PC-3 (cell line): ENCODE measurements around the gene TNKS1BP1. TPM values are rescaled to one million over a fixed set of nuclear protein-coding genes. Genes with fewer than 3 reads are reported as not detected.

Experiments
- ATAC-seq: fragments of 200-7000 bp; cut with Tn5 transposase; 2 replicates; pipeline ENCODE4 v1.9.1; 2020; ENCODE audit warnings: mild to moderate bottlenecking, moderate library complexity
- BruUV-seq: library from RNA; stranded (reverse); fragments of 400-500 nt; replicated peaks from 2 replicates; lab custom pipeline; 2021; lab: Mats Ljungman, UMichigan
- CTCF ChIA-PET: fragments of 300-600 bp; sonication (Branson Sonifier 250); formaldehyde crosslinking; loops from one replicate; lab custom pipeline; 2022; ENCODE audit warnings: antibody characterized with exemption; lab: Charles Lee
- POLR2A ChIA-PET: fragments of 300-600 bp; sonication (Branson Sonifier 250); formaldehyde crosslinking; loops from one replicate; lab custom pipeline; 2022; ENCODE audit warnings: antibody characterized with exemption; ENCODE audit not compliant: unreplicated experiment; lab: Charles Lee
- DNase-seq: peaks from one replicate; pipeline ENCODE4 v3.0.0-alpha.2; 2015
- H2AFZ ChIP-seq: fragments of 300-600 bp; sonication (generic); 2 replicates; pipeline ENCODE4 v1.6.0; 2016; ENCODE audit warnings: antibody characterized with exemption, low read length
- H3F3A ChIP-seq: fragments of 300-600 bp; sonication (generic); one replicate; pipeline ENCODE4 v1.6.0; 2017; ENCODE audit warnings: antibody characterized with exemption, low read length, control low read depth, mild to moderate bottlenecking; ENCODE audit not compliant: unreplicated experiment
- H3K27ac ChIP-seq: fragments of 300-600 bp; sonication (generic); 2 replicates; pipeline ENCODE4 v1.5.1; 2016; ENCODE audit warnings: mild to moderate bottlenecking, low read length
- H3K27me3 ChIP-seq: fragments of 300-600 bp; sonication (generic); 2 replicates; pipeline ENCODE4 v1.6.1; 2016; ENCODE audit warnings: low read length, mixed read lengths
- H3K36me3 ChIP-seq: fragments of 300-600 bp; sonication (generic); 2 replicates; pipeline ENCODE4 v1.6.1; 2016; ENCODE audit warnings: low read depth, mixed run types, low read length, mixed read lengths
- H3K4me1 ChIP-seq: fragments of 300-600 bp; sonication (generic); 2 replicates; pipeline ENCODE4 v1.5.1; 2016; ENCODE audit warnings: low read length; ENCODE audit not compliant: insufficient read depth
- H3K4me2 ChIP-seq: fragments of 300-600 bp; sonication (generic); 2 replicates; pipeline ENCODE4 v1.6.0; 2016; ENCODE audit warnings: low read length
- H3K4me3 ChIP-seq: fragments of 300-600 bp; sonication (generic); 2 replicates; pipeline ENCODE4 v1.5.1; 2016; ENCODE audit warnings: mild to moderate bottlenecking, low read length, mixed read lengths
- H3K79me2 ChIP-seq: fragments of 300-600 bp; sonication (generic); 2 replicates; pipeline ENCODE4 v1.6.1; 2017; ENCODE audit warnings: low read length, mixed read lengths
- H3K9ac ChIP-seq: fragments of 300-600 bp; sonication (generic); 2 replicates; pipeline ENCODE4 v1.6.0; 2016; ENCODE audit warnings: mild to moderate bottlenecking, low read length
- H3K9me2 ChIP-seq: fragments of 300-600 bp; sonication (generic); replicated peaks from 2 replicates; pipeline ENCODE4 v1.6.1; 2016; ENCODE audit warnings: mixed run types, low read length, mixed read lengths
- H3K9me3 ChIP-seq: fragments of 300-600 bp; sonication (generic); 2 replicates; pipeline ENCODE4 v1.6.1; 2016; ENCODE audit warnings: low read length, mixed read lengths
- H4K20me1 ChIP-seq: fragments of 300-600 bp; sonication (generic); 2 replicates; pipeline ENCODE4 v1.6.1; 2016; ENCODE audit warnings: low read length, mixed read lengths
- CTCF ChIP-seq: fragments of 300-600 bp; sonication (generic); conservative IDR thresholded peaks from 2 replicates; pipeline ENCODE4 v1.5.1; 2017; ENCODE audit warnings: antibody characterized with exemption, low read depth, mild to moderate bottlenecking, low read length
- EZH2 ChIP-seq: fragments of 300-600 bp; sonication (generic); IDR thresholded peaks from one replicate; pipeline ENCODE4 v1.6.1; 2017; ENCODE audit warnings: antibody characterized with exemption, mild to moderate bottlenecking, low read length; ENCODE audit not compliant: unreplicated experiment
- EZH2phosphoT487 ChIP-seq: fragments of 300-600 bp; sonication (generic); IDR thresholded peaks from 2 replicates; pipeline ENCODE4 v1.6.1; 2018; ENCODE audit warnings: mild to moderate bottlenecking, antibody characterized with exemption, low read length, borderline replicate concordance
- intact Hi-C: fragments of 100-400 bp; cut with micrococcal nuclease; formaldehyde crosslinking; loops from 2 replicates; pipeline ENCODE4 v1.9.0; 2023
- total RNA-seq: library from RNA; depleted of rRNA; stranded (reverse); fragments of >200 nt; gene quantifications from 2 replicates; pipeline ENCODE4 v1.2.3, GENCODE V29; 2014

The TNKS1BP1 gene
- total RNA-seq, 1 experiment from 2014 or later = 89.6 TPM

GRCh38 chr11:57276971-57277675, 47.6 kb downstream of the TNKS1BP1 start:
- peak overlapping the region; percentile 80 for H2AFZ ChIP-seq
- no peak for DNase-seq
- POLR2A ChIA-PET = no interaction called here
- H3K9ac ChIP-seq = no peak overlapping the region
- H3K4me3 ChIP-seq = peak overlapping the region; percentile 51
- no peaks in the 10 kb centered on the region for H3K36me3 ChIP-seq
- H3F3A ChIP-seq = no peaks in the 10 kb centered on the region
- no TSS peak for BruUV-seq
- no peaks in the 10 kb centered on the region for H4K20me1 ChIP-seq
- ATAC-seq = no peak
- TF ChIP-seq EZH2phosphoT487 = no peak
- TF ChIP-seq EZH2 = no peak
- no peak for TF ChIP-seq CTCF
- no peak overlapping the region for H3K27ac ChIP-seq
- H3K9me3 ChIP-seq = no peaks in the 10 kb centered on the region
- CTCF ChIA-PET = no interaction called here
- H3K79me2 ChIP-seq = no peaks in the 10 kb centered on the region
- H3K4me2 ChIP-seq = peak overlapping the region; percentile 75
- H3K9me2 ChIP-seq = no peaks in the 10 kb centered on the region
- H3K4me1 ChIP-seq = peaks cover 20% of the 10 kb centered on the region
- H3K27me3 ChIP-seq = no peaks in the 10 kb centered on the region
- intact Hi-C loops = no loop called here

- no peak for TF ChIP-seq EZH2
- CTCF ChIA-PET = no interaction called here
Observed at GRCh38 chr11:57276169-57276970, 48.4 kb downstream of the TNKS1BP1 start.

GRCh38 chr11:57275582-57275981, 49.2 kb downstream of the TNKS1BP1 start:
- POLR2A ChIA-PET = no interaction called here
- BruUV-seq = no TSS peak
- H3K27ac ChIP-seq = no peak overlapping the region
- H3K36me3 ChIP-seq = no peaks in the 10 kb centered on the region
- H3K9me2 ChIP-seq = no peaks in the 10 kb centered on the region
- CTCF ChIA-PET = no interaction called here
- H3K9ac ChIP-seq = no peak overlapping the region
- H3K4me1 ChIP-seq = peaks cover 20% of the 10 kb centered on the region
- intact Hi-C loops = no loop called here
- ATAC-seq = no peak
- peaks cover 5% of the 10 kb centered on the region; the same call in 1 of the 2 replicates for H3K27me3 ChIP-seq
- no peak for TF ChIP-seq EZH2phosphoT487
- no peak for TF ChIP-seq CTCF
- TF ChIP-seq EZH2 = no peak
- H3F3A ChIP-seq = no peaks in the 10 kb centered on the region
- no peaks in the 10 kb centered on the region for H4K20me1 ChIP-seq
- no peak for DNase-seq
- no peaks in the 10 kb centered on the region for H3K9me3 ChIP-seq
- H3K79me2 ChIP-seq = no peaks in the 10 kb centered on the region
- no peak overlapping the region for H2AFZ ChIP-seq
- H3K4me2 ChIP-seq = no peak overlapping the region
- H3K4me3 ChIP-seq = no peak overlapping the region

More at GRCh38 chr11:57276169-57276970, 48.4 kb downstream of the TNKS1BP1 start:
- Histone ChIP-seq H3K9ac (no peak overlapping the region), H3K27me3 (no peaks in the 10 kb centered on the region), H3K9me3 (no peaks in the 10 kb centered on the region), H3F3A (no peaks in the 10 kb centered on the region), H3K4me2 (no peak overlapping the region), H4K20me1 (no peaks in the 10 kb centered on the region), H3K9me2 (no peaks in the 10 kb centered on the region), H3K27ac (no peak overlapping the region), H3K79me2 (no peaks in the 10 kb centered on the region), H2AFZ (no peak overlapping the region), H3K4me1 (peaks cover 20% of the 10 kb centered on the region), H3K36me3 (no peaks in the 10 kb centered on the region), H3K4me3 (no peak overlapping the region)
- no peak for DNase-seq
- no TSS peak for BruUV-seq
- intact Hi-C loops = no loop called here
- POLR2A ChIA-PET = no interaction called here
- no peak for ATAC-seq
